T-helper 2 cell (primary cell): ENCODE measurements around the gene PDE4A.
A peak's percentile ranks its signal among the peaks of the same experiment; 100 is the strongest.
"Not testable (repeated sequence)": the region's sequence is repeated elsewhere in the genome, so short reads cannot be mapped to it uniquely, and the experiment has no call there.

ENCODE experiments used
- DNase-seq, 5 experiments: peaks; one replicate each; pipeline versions ENCODE4 v3.0.0 to v3.0.0-alpha.2; 2012 to 2022

Gene PDE4A

GRCh38 chr19:10404888-10405820 lies 15.2 kb upstream of the PDE4A start:
- peak in 2 of 5 experiments; percentile 42 to 78 for DNase-seq

GRCh38 chr19:10406191-10406590 lies 14.1 kb upstream of the PDE4A start:
- DNase-seq = no peak

- DNase-seq = peak in 1 of 5 experiments; percentile 42
Measured at GRCh38 chr19:10407096-10407495, 13.2 kb upstream of the PDE4A start.

GRCh38 chr19:10408511-10409283 lies 11.6 kb upstream of the PDE4A start:
- peak in 3 of 5 experiments; percentile 30 to 96 (median 68) for DNase-seq

- DNase-seq = not testable (repeated sequence)
Measured at GRCh38 chr19:10411224-10411623, 9.1 kb upstream of the PDE4A start.

GRCh38 chr19:10412257-10412977 lies 7.9 kb upstream of the PDE4A start:
- DNase-seq = peak in 1 of 5 experiments; percentile 94

GRCh38 chr19:10416083-10416379 lies 4.3 kb upstream of the PDE4A start:
- DNase-seq = no peak

- peak; percentile 88 to 99 (median 98) for DNase-seq
Measured at GRCh38 chr19:10416380-10417257, 3.7 kb upstream of the PDE4A start.

GRCh38 chr19:10417541-10418234 lies 2.6 kb upstream of the PDE4A start:
- no peak for DNase-seq

- no peak for DNase-seq
Measured at GRCh38 chr19:10418235-10418484, 2.2 kb upstream of the PDE4A start.

- peak in 1 of 5 experiments; percentile 47 for DNase-seq
Measured at GRCh38 chr19:10418485-10419199, 1.7 kb upstream of the PDE4A start.

- no peak for DNase-seq
Measured at GRCh38 chr19:10419200-10419645, 1.1 kb upstream of the PDE4A start.

GRCh38 chr19:10419646-10420443 lies 493 bp upstream of the PDE4A start:
- peak in 3 of 5 experiments; percentile 25 to 89 (median 63) for DNase-seq

- peak in 1 of 5 experiments; percentile 69 for DNase-seq
Measured at GRCh38 chr19:10421240-10422045, 1.1 kb downstream of the PDE4A start.

- no peak for DNase-seq
Measured at GRCh38 chr19:10422046-10422461, 1.7 kb downstream of the PDE4A start.

- no peak for DNase-seq
Measured at GRCh38 chr19:10422846-10423245, 2.5 kb downstream of the PDE4A start.

GRCh38 chr19:10424011-10424637 lies 3.8 kb downstream of the PDE4A start:
- DNase-seq = peak in 4 of 5 experiments; percentile 47 to 71 (median 54)

- DNase-seq = no peak
Measured at GRCh38 chr19:10427169-10427568, 6.8 kb downstream of the PDE4A start.

GRCh38 chr19:10428996-10429381 lies 8.7 kb downstream of the PDE4A start:
- no peak for DNase-seq
